Osteoblast (primary cell): ENCODE data around the gene HDAC11. TPM values are rescaled to one million over a fixed set of nuclear protein-coding genes. Genes with fewer than 3 reads are reported as not detected.

Experiments used
- small RNA-seq: library from RNA; depleted of rRNA; stranded (forward); fragments of <200 nt; gene quantifications from one replicate; pipeline ENCODE3, GENCODE V24; 2012
- total RNA-seq: library from RNA; depleted of rRNA; stranded (reverse); fragments of >200 nt; gene quantifications from 2 replicates; pipeline ENCODE4 v1.2.3, GENCODE V29; 2012

HDAC11 gene
- total RNA-seq, 1 donor, result 11.2 TPM

Small RNA genes within 50 kb of the gene (small RNA-seq; reads per million reads assigned to genes)
- not detected for gene AC027124.2

Other genes starting within 250 kb of the HDAC11 start
- under 0.01 TPM in 2 replicates for gene NUP210, start 60.0 kb upstream of the HDAC11 start, total RNA-seq
- gene FBLN2, start 68.8 kb downstream of the HDAC11 start, total RNA-seq, result 46.0 and 54.6 TPM in 2 replicates